ENCODE data around the gene OSGEPL1.
"Not testable (repeated sequence)": the region's sequence is repeated elsewhere in the genome, so short reads cannot be mapped to it uniquely, and the experiment has no call there.

The OSGEPL1 gene, protein sequence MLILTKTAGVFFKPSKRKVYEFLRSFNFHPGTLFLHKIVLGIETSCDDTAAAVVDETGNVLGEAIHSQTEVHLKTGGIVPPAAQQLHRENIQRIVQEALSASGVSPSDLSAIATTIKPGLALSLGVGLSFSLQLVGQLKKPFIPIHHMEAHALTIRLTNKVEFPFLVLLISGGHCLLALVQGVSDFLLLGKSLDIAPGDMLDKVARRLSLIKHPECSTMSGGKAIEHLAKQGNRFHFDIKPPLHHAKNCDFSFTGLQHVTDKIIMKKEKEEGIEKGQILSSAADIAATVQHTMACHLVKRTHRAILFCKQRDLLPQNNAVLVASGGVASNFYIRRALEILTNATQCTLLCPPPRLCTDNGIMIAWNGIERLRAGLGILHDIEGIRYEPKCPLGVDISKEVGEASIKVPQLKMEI

GRCh38 chr2:189762551-189763298 is at the start of gene OSGEPL1:
TSS of gene OSGEPL1 (minus strand) at chr2:189762792. CDS start at chr2:189761640, 1,152 bp downstream.
- DNase-seq, result peak; percentile 94

DNA sequence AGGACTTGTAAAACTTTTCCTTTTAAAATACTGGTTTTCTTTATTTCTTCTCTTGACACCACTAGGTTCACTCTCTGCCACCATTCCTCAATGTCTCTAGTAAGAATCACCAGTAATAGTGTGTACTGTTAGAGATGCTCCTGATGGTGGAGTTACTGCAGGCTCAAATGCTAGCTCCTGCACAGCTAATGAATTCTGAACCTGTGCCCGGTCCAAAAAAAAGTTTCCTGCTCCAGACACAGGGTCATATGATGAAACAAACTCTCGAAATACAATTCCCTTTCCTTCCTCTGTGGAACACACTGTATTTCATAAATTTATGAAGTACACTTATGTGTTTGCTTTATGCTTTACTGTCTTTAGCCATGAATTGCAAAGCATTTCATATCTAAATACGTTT is 40.8 kb upstream of the OSGEPL1 start:
- no peak for DNase-seq

DNA sequence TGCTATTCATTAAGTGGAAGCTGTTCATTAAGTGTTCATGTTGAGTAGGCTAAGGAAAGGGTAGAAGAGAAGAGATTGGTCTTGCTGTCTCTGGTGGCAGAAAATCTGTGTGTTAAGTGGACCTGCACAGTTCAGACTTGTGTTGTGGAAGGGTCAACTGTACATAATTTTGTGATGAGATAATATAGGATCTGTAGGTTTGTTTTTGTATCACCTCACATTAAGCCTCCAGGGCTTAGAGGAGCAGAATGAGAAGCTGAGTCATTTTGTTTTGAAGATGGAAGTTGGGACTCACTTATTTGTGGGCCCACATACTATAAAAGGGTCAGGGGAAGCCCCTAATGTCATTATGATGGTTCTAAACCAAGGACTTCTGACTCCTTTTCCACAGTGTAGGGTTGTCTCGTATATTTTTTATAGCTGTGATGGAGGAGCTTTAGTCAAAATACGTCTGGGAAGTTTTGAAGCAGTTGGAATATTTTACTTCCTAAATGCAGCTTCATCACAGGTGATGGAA is 39.9 kb upstream of the OSGEPL1 start:
- DNase-seq, result no peak

DNA sequence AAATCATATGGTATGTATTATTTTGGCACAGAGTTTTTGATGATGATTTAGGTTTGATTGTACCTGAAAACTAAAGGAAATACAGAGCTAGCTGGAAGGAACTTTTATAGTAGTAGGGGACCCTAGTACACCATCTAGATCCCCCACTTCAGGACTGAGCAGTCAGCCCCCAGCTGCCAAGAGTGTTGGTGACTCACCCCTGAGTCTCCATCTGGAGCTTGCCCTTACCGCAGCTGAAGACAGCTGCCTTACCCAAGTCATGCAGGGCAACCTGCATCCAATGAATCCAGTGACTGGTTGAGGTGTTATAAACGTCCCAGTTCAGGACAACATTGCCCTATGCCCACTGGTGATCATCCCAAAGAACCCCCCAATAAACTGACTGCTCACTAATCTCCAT is 36.9 kb upstream of the OSGEPL1 start:
- no peak for DNase-seq

DNA sequence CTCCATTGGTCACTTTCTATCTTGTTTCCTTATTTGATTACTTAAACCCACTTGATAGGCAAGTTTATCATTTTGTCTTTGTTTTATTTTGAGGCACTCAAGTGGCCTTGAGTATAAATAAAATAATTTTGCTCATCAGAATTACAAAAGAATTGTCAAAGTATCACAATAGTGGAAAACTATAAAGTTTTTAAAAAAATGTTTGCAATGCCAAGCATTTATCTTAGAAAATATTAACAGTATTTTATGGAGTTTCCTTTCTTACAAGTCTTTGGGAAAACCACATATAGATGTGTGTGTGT is 36.4 kb upstream of the OSGEPL1 start:
- DNase-seq, result no peak

- peak; percentile 8 for DNase-seq
Observed at GRCh38 chr2:189798312-189799029, 35.9 kb upstream of the OSGEPL1 start.

DNA sequence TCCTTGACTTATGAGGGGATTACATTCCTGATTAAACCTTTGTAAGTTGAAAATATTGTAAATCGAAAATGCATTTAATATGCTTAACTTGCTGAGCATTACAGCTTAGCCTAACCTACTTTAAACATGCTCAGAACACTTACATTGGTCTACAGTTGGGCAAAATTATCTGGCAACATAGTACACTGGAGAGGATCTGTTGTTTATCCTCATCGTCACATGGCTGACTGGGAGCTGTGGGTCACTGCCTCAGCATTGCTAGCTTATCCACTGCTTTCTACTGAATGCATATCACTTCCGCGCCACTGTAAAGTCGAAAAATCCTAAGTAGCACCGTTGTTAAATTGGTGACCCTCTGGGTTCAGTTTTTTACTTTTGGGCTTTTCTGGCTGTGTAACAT is 35.3 kb upstream of the OSGEPL1 start:
- no peak for DNase-seq

- DNase-seq, result no peak
Observed at GRCh38 chr2:189794310-189794709, 31.7 kb upstream of the OSGEPL1 start.

DNA sequence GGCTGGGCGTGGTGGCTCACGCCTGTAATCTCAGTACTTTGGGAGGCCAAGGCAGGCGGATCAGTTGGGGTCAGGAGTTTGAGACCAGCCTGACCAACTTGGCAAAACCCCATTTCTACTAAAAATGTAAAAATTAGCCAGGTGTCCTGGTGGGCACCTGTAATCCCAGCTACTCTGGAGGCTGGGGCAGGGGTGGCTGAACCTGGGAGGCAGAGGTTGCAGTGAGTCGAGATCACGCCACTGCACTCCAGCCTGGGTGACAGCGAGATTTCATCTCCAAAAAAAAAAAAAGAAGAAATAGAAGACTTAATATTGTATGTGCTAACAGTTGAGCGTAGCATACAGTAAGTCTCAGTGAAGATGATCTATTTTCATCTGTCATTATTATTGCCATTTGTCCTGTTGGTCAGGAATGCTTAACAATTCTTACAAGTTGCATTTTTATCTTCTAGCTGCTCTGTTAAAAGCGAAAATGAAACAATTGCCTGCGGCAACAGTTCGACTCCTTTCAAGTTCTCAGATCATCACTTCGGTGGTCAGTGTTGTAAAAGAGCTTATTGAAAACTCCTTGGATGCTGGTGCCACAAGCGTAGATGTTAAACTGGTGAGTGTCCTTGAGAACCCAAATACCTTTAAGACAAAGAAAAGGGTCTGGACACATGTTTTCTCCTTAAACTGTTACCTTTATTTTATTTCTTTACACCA is 28.9 kb upstream of the OSGEPL1 start:
- DNase-seq, result no peak

DNA sequence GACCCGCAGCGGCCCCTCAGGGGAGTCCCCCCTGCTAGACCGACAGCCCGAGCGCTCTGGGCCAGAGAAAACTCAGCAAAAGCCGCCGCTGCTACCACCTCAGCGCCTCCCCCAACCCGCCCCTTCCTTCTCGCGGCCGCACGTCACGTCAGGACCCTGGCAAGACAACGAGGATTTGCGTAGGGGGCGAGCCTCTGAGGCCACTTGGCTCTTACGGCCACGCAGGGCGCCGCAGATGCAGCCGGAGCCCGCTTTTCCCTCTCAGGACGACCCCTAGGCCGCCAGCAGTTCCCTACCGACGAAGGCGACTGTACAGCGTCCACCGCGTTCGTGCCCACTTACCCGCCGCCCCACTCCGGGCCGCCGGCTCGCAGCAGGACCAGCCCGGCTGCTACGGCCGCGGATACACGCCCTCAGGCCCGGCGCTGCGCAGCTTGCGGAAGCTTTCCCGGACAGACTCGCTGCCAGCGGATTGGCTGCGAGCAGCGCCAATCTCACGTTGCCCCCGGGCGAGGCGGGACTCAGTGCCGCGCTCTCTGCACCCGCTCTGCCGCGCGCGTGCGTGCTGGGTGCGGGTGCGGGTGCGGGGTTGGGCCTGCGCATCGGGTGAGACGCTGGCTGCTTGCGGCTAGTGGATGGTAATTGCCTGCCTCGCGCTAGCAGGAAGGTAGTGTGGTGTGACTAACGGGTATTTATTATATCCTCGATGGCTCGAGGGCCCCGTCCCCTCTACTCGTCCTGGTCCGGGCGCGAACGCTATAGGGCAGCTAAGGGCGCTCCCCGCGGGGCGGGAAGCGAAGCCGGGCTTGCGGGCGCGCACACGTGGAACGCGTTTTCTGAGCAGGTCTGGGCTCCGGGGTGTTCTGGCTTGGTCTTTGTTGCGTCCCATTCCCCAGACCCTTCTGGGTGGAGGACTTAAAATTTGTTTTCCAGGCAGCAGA is 21.6 kb upstream of the OSGEPL1 start, which contains the start of the genes ORMDL1 and PMS1:
Gene ORMDL1 (minus strand): TSS at position 413 of the 941 bp plus-strand sequence. CDS start 1,744 bp downstream, outside the sequence.
Gene PMS1 (plus strand): TSS at position 524 of the 941 bp plus-strand sequence. CDS start 7,360 bp downstream, outside the sequence.
- peak; percentile 96 for DNase-seq

DNA sequence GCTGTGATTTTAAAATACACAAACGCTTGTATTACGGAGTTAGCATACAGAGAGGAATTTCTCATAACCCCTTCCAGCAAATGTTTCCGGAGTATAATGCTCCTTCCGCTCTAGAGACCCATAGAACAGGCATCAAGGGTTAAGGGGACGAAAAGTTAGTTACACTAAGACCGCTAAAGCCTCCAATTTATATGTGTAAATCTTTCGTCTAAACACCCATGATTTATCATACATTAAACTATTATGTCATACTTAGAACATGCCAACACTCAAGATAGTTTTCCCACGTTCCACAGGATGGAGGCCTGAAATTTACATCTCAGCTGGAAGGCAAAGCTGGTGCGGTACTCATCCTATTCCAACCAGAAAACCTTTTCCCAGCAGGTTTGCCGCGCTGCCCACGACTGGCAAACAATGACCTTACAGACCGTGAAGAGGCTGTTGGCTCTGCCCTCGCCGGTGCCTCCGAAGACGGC is 20.9 kb upstream of the OSGEPL1 start:
- peak; percentile 6 for DNase-seq

DNA sequence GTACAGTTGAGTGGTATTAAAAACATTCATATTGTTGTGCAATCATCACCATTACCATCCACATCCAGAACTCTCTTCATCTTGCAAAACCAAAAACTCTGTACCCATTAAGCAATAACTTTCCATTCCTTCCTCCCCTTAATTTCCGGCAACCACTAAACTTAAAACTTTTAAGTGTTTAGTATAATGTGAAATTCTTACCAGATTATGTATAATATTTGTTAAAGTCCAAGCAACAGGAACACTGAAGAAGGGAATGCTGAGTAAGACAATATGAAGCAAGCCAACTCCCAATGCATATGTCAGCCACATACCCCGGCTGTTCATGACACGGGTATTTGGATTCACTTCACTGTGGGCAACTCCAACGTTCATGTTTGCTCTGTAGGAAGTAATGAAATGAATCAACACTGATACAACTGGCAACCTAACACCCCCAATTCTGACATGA is 19.7 kb upstream of the OSGEPL1 start:
- no peak for DNase-seq

GRCh38 chr2:189772212-189772611 is 9.6 kb upstream of the OSGEPL1 start:
- DNase-seq, result no peak

DNA sequence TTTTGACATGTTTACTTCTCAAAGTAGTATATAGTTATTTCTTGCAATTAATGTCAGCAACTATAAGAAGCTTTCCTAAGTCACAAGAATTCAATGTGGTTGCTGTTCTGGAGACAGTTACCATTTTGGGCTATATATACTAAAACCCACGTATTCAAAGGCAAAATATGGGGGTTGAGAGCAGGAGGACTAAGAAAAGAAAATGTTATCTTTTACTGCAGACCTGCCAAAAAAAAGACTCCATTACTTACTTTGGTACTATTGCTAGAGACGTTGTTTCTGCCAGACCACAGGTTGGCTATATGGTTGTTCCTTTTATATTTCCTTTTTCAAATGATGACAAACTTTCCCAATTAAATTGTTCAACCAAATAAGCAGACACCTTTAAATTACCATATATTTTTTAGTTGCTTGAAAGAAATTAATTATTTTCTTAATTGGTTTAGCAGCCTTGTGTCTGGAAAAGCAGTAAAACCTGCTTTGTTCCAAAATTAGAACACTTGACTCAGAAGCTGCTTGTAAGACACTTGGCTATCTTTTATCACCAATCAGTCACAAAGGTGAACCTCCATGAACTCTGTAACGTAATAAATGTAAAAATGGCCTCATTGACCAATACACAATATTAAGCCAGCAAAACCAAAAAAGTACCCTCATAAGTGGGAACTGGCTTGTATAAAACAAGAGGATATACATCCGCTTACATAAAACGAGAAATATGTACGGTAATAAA is 8.2 kb upstream of the OSGEPL1 start:
- no peak for DNase-seq

DNA sequence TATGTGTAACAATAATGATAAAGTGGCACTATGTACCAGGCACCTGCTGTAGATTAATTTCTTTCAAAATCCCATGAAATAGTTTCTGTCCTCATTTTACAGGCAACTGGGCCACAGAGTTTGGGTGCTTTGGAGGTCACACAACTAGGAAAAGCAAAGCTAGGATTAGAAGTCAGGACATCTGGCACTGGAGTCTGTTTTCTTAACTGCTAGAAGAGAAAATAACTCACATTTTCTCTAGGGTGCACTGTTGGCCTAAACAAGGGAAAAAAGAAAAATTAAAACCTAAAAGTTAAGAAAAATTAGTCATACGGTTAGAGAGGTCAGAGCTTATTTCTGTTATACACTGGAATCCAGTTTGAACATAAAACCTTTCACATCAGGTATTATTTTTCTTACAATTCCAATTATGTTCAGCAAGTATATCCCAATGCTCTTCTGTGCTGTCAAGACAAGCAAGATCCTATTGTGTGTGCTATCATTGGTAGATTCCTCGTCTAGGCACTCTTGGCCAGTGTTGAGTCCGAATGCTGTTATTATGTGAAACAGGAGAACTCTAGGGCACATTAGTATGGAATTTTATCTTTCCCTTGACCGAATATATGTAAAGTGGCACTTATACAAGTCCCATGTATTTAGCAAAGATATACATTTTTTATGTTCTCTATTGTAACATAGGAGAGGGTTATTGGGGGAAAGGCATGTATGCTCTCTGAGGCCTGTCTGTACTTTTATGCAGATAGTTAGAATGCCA is 1.5 kb upstream of the OSGEPL1 start:
- no peak for DNase-seq

DNA sequence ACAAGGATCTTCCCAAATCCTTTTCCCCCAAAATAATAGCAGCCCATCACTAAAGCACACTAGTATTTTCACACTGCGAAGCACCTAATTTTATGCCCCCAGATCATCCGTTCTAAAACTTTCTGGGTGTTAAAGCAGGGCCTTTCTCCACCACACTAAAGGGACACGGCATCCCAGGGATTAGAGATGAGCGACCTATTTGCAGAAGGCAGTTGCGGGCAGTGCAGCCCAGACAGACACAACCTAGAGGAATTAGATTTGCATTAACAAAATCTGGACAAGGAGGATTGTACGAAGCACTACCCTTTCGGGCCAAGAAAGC is 402 bp downstream of the OSGEPL1 start:
- no peak for DNase-seq

DNA sequence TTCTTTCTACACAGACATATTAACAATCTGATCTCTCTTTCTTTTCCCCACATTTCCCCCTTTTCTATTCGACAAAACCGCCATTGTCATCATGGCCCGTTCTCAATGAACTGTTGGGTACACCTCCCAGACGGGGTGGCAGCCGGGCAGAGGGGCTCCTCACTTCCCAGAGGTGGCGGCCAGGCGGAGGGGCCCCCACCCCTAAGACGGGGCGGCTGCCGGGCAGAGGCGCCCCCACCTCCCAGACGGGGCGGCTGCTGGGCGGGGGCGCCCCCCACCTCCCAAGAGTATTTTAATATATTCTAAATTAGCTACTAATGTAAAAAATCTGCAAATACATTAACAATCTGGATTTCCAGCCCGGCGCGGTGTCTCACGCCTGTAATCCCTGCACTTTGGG is 2.4 kb downstream of the OSGEPL1 start:
- DNase-seq, result not testable (repeated sequence)

- DNase-seq, result no peak
Observed at GRCh38 chr2:189756311-189756952, 6.2 kb downstream of the OSGEPL1 start.

GRCh38 chr2:189751080-189751658 is 11.4 kb downstream of the OSGEPL1 start:
- peak; percentile 25 for DNase-seq

Measured in COR-L47 (cell line).